ENCODE measurements around the gene SUGCT.

Gene SUGCT

GRCh38 chr7:40463446-40463845, 328.6 kb downstream of the SUGCT start:
- H3K36me3 ChIP-seq (ENCODE audit: control insufficient read depth in 2 of 2, insufficient read depth in 1 of 2, low read length in 2 of 2) = no peaks in the 10 kb centered on the region
- POLR2A ChIA-PET = no interaction called here
- CTCF ChIA-PET = interaction anchor here (0.6 kb wide), 1 partner anchor 20 kb away, joined by 3 read pairs; no protein-coding TSS in a partner anchor

More at GRCh38 chr7:40463446-40463845, 328.6 kb downstream of the SUGCT start:
- H3K27ac ChIP-seq (ENCODE audit: extremely low read depth, low read depth, low read length) = no peak overlapping the region
- no peaks in the 10 kb centered on the region for H3K9me3 ChIP-seq (ENCODE audit: control insufficient read depth, insufficient read depth, low read depth, low read length)
- no peak overlapping the region for H3K4me3 ChIP-seq (ENCODE audit: low read depth, low read length)
- H3K4me1 ChIP-seq (ENCODE audit: control insufficient read depth, insufficient read depth, low read length) = no peaks in the 10 kb centered on the region
- no peak for TF ChIP-seq ZNF280D (tag by site-specific recombination; IDR thresholded peaks at IDR 0.05)
- TF ChIP-seq TSHZ1 (tag by site-specific recombination; IDR thresholded peaks at IDR 0.05; ENCODE audit: borderline replicate concordance) = no peak
- TF ChIP-seq ZNF18 (tag by site-specific recombination; IDR thresholded peaks at IDR 0.05) = no peak
- no peak for TF ChIP-seq ZBTB26 (tag by site-specific recombination; optimal IDR thresholded peaks at IDR 0.05)
- TF ChIP-seq ZXDB (tag by site-specific recombination; IDR thresholded peaks at IDR 0.05) = no peak
- no peak for TF ChIP-seq ZNF670 (tag by site-specific recombination; IDR thresholded peaks at IDR 0.05; ENCODE audit: low read depth)
- no peak for TF ChIP-seq MEIS1 (CRISPR knock-in tag; IDR thresholded peaks at IDR 0.05; ENCODE audit: borderline replicate concordance)
- TF ChIP-seq ZNF341 (tag by site-specific recombination; IDR thresholded peaks at IDR 0.05; ENCODE audit: low read depth) = no peak
- TF ChIP-seq HOXC10 (CRISPR knock-in tag; IDR thresholded peaks at IDR 0.05) = no peak
- TF ChIP-seq ZNF629 (tag by site-specific recombination; IDR thresholded peaks at IDR 0.05) = no peak
- no peak for TF ChIP-seq ZNF645 (tag by site-specific recombination; IDR thresholded peaks at IDR 0.05)
- TF ChIP-seq KLF16 (tag by site-specific recombination; IDR thresholded peaks at IDR 0.05) = no peak
- no peak for TF ChIP-seq HOXA7 (CRISPR knock-in tag; IDR thresholded peaks at IDR 0.05; ENCODE audit: borderline replicate concordance)
- TF ChIP-seq ZNF785 (tag by site-specific recombination; IDR thresholded peaks at IDR 0.05) = no peak
- no peak for TF ChIP-seq YY1 (tag by site-specific recombination; IDR thresholded peaks at IDR 0.05)

Measured in HEK293 (cell line).